GM21515 (cell line): ENCODE data around the gene CDIP1.
A peak's percentile ranks its signal among the peaks of the same experiment; 100 is the strongest.

Experiments used
- ATAC-seq: cut with Tn5 transposase; IDR thresholded peaks from one replicate; pipeline ENCODE4 v1.9.1; 2021; ENCODE audit not compliant: unreplicated experiment

The CDIP1 gene

GRCh38 chr16:4539716-4540284 lies 1.2 kb upstream of the CDIP1 start:
- no peak for ATAC-seq

GRCh38 chr16:4537376-4538343 lies 913 bp downstream of the CDIP1 start:
- ATAC-seq: peak; percentile 25

- no peak for ATAC-seq
Measured at GRCh38 chr16:4536391-4537106, 2.0 kb downstream of the CDIP1 start.

GRCh38 chr16:4535627-4536108 lies 2.9 kb downstream of the CDIP1 start:
- ATAC-seq: no peak

GRCh38 chr16:4534151-4534790 lies 4.3 kb downstream of the CDIP1 start:
- ATAC-seq: no peak

GRCh38 chr16:4533490-4533889 lies 5.1 kb downstream of the CDIP1 start:
- ATAC-seq: no peak

GRCh38 chr16:4532238-4532637 lies 6.3 kb downstream of the CDIP1 start:
- ATAC-seq: no peak

GRCh38 chr16:4531811-4532210 lies 6.8 kb downstream of the CDIP1 start:
- no peak for ATAC-seq

- no peak for ATAC-seq
Measured at GRCh38 chr16:4529085-4530060, 9.2 kb downstream of the CDIP1 start.

- no peak for ATAC-seq
Measured at GRCh38 chr16:4525634-4526277, 12.8 kb downstream of the CDIP1 start.

GRCh38 chr16:4525069-4525468 lies 13.5 kb downstream of the CDIP1 start:
- ATAC-seq: no peak

- no peak for ATAC-seq
Measured at GRCh38 chr16:4524571-4524970, 14.0 kb downstream of the CDIP1 start.

GRCh38 chr16:4523686-4524085 lies 14.9 kb downstream of the CDIP1 start:
- ATAC-seq: no peak

- no peak for ATAC-seq
Measured at GRCh38 chr16:4522051-4522581, 16.5 kb downstream of the CDIP1 start.

GRCh38 chr16:4520913-4521312 lies 17.7 kb downstream of the CDIP1 start:
- ATAC-seq: no peak

GRCh38 chr16:4519274-4520058 lies 19.1 kb downstream of the CDIP1 start:
- ATAC-seq: no peak

- no peak for ATAC-seq
Measured at GRCh38 chr16:4517812-4518680, 20.5 kb downstream of the CDIP1 start.
